HFFc6 (cell line): ENCODE measurements around the gene IFITM1. TPM values are rescaled to one million over a fixed set of nuclear protein-coding genes. Genes with fewer than 3 reads are reported as not detected.
"Not testable (repeated sequence)": the region's sequence is repeated elsewhere in the genome, so short reads cannot be mapped to it uniquely, and the experiment has no call there.

Experiments used
- DNase-seq: peaks from one replicate; pipeline ENCODE4 v3.0.0-alpha.2; 2018
- H3K27ac Mint-ChIP-seq: 2 replicates; pipeline ENCODE4 v1.8.0; 2020; ENCODE audit warnings: mild to moderate bottlenecking, mixed read lengths
- H3K27me3 Mint-ChIP-seq: 2 replicates; pipeline ENCODE4 v1.8.0; 2021; ENCODE audit warnings: mild to moderate bottlenecking, moderate library complexity, mixed read lengths; ENCODE audit not compliant: insufficient read depth
- H3K36me3 Mint-ChIP-seq: 2 replicates; pipeline ENCODE4 v1.8.0; 2021; ENCODE audit warnings: low read depth, mixed read lengths
- H3K4me1 Mint-ChIP-seq: 2 replicates; pipeline ENCODE4 v1.8.0; 2020; ENCODE audit warnings: low read depth, mixed read lengths
- H3K4me3 Mint-ChIP-seq: 2 replicates; pipeline ENCODE4 v1.8.0; 2020; ENCODE audit warnings: mild to moderate bottlenecking, moderate library complexity, mixed read lengths
- H3K9me3 Mint-ChIP-seq: 2 replicates; pipeline ENCODE4 v1.8.0; 2020; ENCODE audit warnings: mild to moderate bottlenecking, mixed read lengths
- CTCF ChIP-seq: fragments of 200-600 bp; sonication (generic); IDR thresholded peaks from 2 replicates; pipeline ENCODE4 v1.5.0; 2021; ENCODE audit warnings: antibody characterized with exemption, mild to moderate bottlenecking
- long read RNA-seq: library from polyadenylated mRNA; unstranded; transcript quantifications from one replicate; pipeline ENCODE4 v2.0.0, GENCODE V29; 2019
- total RNA-seq, 6 experiments: library from RNA; stranded (reverse); fragmentation: NEBNext Ultra II Directional; extraction: Animal tissue kit (Norgen Biotek cat#: 25700); gene quantifications; 2 replicates in 1 of 6; 3 replicates in 5 of 6; pipeline ENCODE4 v1.2.3, GENCODE V29; 2021

Gene IFITM1
- total RNA-seq, result 10 to 100 TPM; 23.5 to 36.1 (median 30.0) TPM
- long read RNA-seq, transcript IFITM1-202 (2 exons, 855 nt), result major isoform, 33 of 33 reads
- long read RNA-seq, partial matches to known transcripts, result 0 of 33 reads
- long read RNA-seq, other reads (novel, unspliced or antisense), result 0 of 33 reads

- H3K36me3 Mint-ChIP-seq, result peaks cover 8% of the 10 kb centered on the region; the same call in 1 of the 2 replicates
- H3K4me3 Mint-ChIP-seq, result peak within 1 kb of the TSS; percentile 91
- H3K4me1 Mint-ChIP-seq, result peaks cover 55% of the 10 kb centered on the region
- peak; percentile 65 for DNase-seq
- no peaks in the 10 kb centered on the region for H3K9me3 Mint-ChIP-seq
- TF ChIP-seq CTCF, result no peak
- H3K27ac Mint-ChIP-seq, result peak within 1 kb of the TSS; percentile 89
- peaks cover 9% of the 10 kb centered on the region for H3K27me3 Mint-ChIP-seq
Observed at GRCh38 chr11:313787-314553, at the start of gene IFITM1. TSS of gene IFITM1 (plus strand) at chr11:314040. CDS start at chr11:314171, 131 bp downstream.

DNA sequence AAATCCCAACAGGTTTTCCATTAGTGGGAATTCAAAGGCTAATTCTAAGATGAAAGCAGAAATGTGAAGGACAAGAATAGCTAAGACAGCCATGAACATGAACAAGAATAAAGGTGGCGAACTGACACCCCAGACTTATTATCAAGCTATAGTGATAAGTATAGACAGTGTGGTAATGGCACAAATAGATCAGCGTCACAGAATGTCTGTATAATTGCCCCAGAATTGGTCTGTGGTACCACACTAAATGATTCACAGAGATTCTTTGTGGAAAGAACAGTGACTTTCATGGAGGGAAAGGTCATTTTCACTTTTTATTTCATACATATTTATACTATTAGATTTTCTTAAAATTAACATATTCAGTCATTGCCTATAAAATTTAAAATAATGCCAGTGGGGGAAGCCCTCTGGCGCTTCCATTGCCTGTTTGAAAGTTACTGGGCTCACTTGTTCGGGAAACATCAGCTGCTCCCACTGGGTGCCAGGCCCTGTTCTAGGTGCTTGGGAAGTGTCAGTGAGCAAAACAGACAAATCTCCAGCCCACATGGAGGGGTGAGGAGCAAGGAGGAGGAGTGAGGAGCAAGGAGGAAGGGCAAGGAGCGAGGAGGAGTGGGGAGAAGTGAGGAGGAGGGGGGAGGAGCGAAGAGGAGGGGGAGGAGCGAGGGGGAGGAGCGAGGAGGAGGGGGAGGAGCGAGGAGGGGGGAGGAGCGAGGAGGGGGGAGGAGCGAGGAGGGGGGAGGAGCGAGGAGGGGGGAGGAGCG, 47.0 kb upstream of the IFITM1 start:
- Mint-ChIP-seq H3K9me3 (no peaks in the 10 kb centered on the region; the same call in 1 of the 2 replicates), H3K27me3 (peaks cover 17% of the 10 kb centered on the region), H3K36me3 (no peaks in the 10 kb centered on the region), H3K27ac (no peak overlapping the region), H3K4me3 (no peak overlapping the region; the same call in 1 of the 2 replicates), H3K4me1 (no peaks in the 10 kb centered on the region)
- DNase-seq, result no peak
- no peak for TF ChIP-seq CTCF

DNA sequence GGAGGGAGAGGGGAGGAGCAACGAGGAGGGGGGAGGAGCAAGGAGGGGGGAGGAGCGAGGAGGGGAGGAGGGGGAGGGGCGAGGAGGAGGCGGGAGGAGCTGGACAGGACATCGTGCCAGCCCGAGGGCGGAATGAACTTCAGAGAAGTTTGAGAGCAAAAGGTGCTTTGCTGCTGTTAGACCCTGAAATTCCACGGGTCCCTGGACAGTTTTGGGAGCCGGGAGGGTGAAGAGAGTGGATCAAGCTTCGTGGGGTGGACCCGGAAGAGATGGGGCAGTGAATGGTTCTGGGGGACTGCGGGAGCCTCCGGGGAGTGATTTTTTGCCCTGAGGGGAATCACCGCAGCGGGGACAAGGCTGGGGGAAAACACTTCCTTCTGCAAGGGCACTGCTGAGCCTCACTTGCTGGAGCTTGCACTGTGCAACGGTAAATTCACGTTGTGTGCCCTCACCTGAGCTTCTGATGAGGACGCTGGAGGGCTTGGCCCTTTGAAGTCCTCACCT, 46.3 kb upstream of the IFITM1 start:
- TF ChIP-seq CTCF, result no peak
- Mint-ChIP-seq H3K9me3 (no peaks in the 10 kb centered on the region; the same call in 1 of the 2 replicates), H3K27me3 (peaks cover 24% of the 10 kb centered on the region), H3K4me1 (no peaks in the 10 kb centered on the region), H3K36me3 (no peaks in the 10 kb centered on the region), H3K27ac (no peak overlapping the region), H3K4me3 (no peak overlapping the region)
- DNase-seq, result no peak

- not testable (repeated sequence) for H3K4me3 Mint-ChIP-seq, H3K4me1 Mint-ChIP-seq, H3K27ac Mint-ChIP-seq, DNase-seq, H3K9me3 Mint-ChIP-seq, H3K36me3 Mint-ChIP-seq
- peaks cover 27% of the 10 kb centered on the region for H3K27me3 Mint-ChIP-seq
Observed at GRCh38 chr11:268716-269145, 45.1 kb upstream of the IFITM1 start.

DNA sequence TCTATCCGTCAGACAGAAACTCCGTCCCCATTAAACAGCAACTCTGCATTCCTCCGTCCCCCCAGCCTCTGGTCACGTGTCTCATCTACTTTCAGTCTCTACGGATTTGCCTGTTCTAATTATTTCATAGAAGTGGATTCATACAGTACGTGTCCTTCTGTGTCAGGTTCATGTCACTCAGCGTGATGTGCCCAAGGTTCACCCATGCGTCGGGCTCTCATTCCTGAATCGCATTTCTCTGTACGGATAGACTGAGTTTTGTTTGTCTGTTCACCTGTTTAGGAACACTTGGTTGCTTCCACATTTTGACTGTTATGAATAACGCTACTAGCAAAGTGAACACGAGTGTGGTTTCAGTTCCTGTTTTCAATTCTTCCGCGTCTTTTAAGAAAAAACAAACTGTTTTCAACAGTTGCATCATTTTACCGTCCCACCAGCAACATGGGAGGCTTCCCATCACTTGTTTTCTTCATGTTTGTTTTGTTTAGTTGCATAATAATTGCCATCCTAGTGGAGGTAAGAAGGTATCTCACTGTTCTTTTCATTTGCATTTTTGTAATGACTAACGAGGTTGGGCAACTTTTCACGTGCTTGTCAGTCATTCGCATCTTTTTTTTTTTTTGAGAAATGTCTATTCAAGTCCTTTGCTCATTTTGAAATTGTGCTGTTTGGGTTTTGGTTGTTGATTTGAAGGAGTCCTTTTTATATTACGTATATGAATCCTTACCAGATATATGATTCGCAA, 44.5 kb upstream of the IFITM1 start:
- no peak for DNase-seq
- Mint-ChIP-seq H3K27me3 (peaks cover 30% of the 10 kb centered on the region), H3K4me3 (no peak overlapping the region), H3K4me1 (no peaks in the 10 kb centered on the region), H3K9me3 (no peaks in the 10 kb centered on the region; the same call in 1 of the 2 replicates), H3K27ac (no peak overlapping the region), H3K36me3 (no peaks in the 10 kb centered on the region)
- no peak for TF ChIP-seq CTCF
